CD4-positive, alpha-beta T cell treated with Interleukin-12 subunit alpha and Interleukin-12 subunit beta, for 1 hour (primary cell): ENCODE results near the gene GPX3.

Experiments
- DNase-seq: peaks from one replicate; pipeline ENCODE4 v3.0.0-alpha.2; 2020

GPX3 gene

GRCh38 chr5:151014680-151015343, 5.6 kb upstream of the GPX3 start:
- DNase-seq: no peak

- no peak for DNase-seq
Observed at GRCh38 chr5:151015974-151016587, 4.3 kb upstream of the GPX3 start.

GRCh38 chr5:151016700-151017099, 3.7 kb upstream of the GPX3 start:
- no peak for DNase-seq

GRCh38 chr5:151017897-151018296, 2.5 kb upstream of the GPX3 start:
- DNase-seq: no peak

GRCh38 chr5:151018846-151019245, 1.5 kb upstream of the GPX3 start:
- no peak for DNase-seq

GRCh38 chr5:151019331-151019730, 1.1 kb upstream of the GPX3 start:
- DNase-seq: no peak

- no peak for DNase-seq
Observed at GRCh38 chr5:151021746-151022145, 1.4 kb downstream of the GPX3 start.

- DNase-seq: no peak
Observed at GRCh38 chr5:151022511-151023018, 2.2 kb downstream of the GPX3 start.

- DNase-seq: no peak
Observed at GRCh38 chr5:151023047-151023615, 2.7 kb downstream of the GPX3 start.

GRCh38 chr5:151023651-151024050, 3.3 kb downstream of the GPX3 start:
- DNase-seq: no peak

- DNase-seq: no peak
Observed at GRCh38 chr5:151024440-151025249, 4.3 kb downstream of the GPX3 start.

- no peak for DNase-seq
Observed at GRCh38 chr5:151025250-151025606, 4.8 kb downstream of the GPX3 start.

- no peak for DNase-seq
Observed at GRCh38 chr5:151026088-151026487, 5.7 kb downstream of the GPX3 start.

GRCh38 chr5:151026679-151027078, 6.3 kb downstream of the GPX3 start:
- no peak for DNase-seq

- DNase-seq: no peak
Observed at GRCh38 chr5:151027961-151028479, 7.6 kb downstream of the GPX3 start.

GRCh38 chr5:151028717-151029116, 8.3 kb downstream of the GPX3 start:
- DNase-seq: no peak

GRCh38 chr5:151029179-151030055, 9.0 kb downstream of the GPX3 start:
- no peak for DNase-seq

- DNase-seq: no peak
Observed at GRCh38 chr5:151030056-151030336, 9.6 kb downstream of the GPX3 start.

GRCh38 chr5:151030379-151030778, 10.0 kb downstream of the GPX3 start:
- no peak for DNase-seq

- DNase-seq: no peak
Observed at GRCh38 chr5:151031554-151031953, 11.2 kb downstream of the GPX3 start.

GRCh38 chr5:151033217-151033934, 13.0 kb downstream of the GPX3 start:
- no peak for DNase-seq
